Lower leg skin (tissue), 3 donors: ENCODE results near the gene VWA1.
"Not testable (repeated sequence)": the region's sequence is repeated elsewhere in the genome, so short reads cannot be mapped to it uniquely, and the experiment has no call there.

ENCODE experiments used
- POLR2A ChIP-seq, 2 donors: fragments of 450-650 bp; IDR thresholded peaks; one replicate each; pipeline ENCODE4 v1.6.1; 2016 to 2017; ENCODE audit warnings: antibody characterized with exemption in 2 of 2, mild to moderate bottlenecking in 1 of 2, moderate library complexity in 1 of 2
- TF ChIP-seq, protein P1 (sequence below), 3 donors: fragments of 450-650 bp; IDR thresholded peaks; one replicate each; pipeline ENCODE4 v1.5.1; 2016; ENCODE audit warnings: antibody characterized with exemption in 3 of 3, mild to moderate bottlenecking in 3 of 3, moderate library complexity in 2 of 3

DNA sequence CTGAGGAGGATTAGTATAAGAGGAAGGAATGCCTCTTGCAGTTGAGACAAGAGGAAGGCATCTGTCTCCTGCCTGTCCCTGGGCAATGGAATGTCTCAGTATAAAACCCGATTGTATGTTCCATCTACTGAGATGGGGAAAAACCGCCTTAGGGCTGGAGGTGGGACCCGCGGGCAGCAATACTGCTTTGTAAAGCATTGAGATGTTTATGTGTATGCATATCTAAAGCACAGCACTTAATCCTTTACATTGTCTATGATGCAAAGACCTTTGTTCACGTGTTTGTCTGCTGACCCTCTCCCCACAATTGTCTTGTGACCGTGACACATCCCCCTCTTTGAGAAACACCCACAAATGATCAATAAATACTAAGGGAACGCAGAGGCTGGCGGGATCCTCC lies 25.3 kb upstream of the VWA1 start:
- TF ChIP-seq, protein P1, sequence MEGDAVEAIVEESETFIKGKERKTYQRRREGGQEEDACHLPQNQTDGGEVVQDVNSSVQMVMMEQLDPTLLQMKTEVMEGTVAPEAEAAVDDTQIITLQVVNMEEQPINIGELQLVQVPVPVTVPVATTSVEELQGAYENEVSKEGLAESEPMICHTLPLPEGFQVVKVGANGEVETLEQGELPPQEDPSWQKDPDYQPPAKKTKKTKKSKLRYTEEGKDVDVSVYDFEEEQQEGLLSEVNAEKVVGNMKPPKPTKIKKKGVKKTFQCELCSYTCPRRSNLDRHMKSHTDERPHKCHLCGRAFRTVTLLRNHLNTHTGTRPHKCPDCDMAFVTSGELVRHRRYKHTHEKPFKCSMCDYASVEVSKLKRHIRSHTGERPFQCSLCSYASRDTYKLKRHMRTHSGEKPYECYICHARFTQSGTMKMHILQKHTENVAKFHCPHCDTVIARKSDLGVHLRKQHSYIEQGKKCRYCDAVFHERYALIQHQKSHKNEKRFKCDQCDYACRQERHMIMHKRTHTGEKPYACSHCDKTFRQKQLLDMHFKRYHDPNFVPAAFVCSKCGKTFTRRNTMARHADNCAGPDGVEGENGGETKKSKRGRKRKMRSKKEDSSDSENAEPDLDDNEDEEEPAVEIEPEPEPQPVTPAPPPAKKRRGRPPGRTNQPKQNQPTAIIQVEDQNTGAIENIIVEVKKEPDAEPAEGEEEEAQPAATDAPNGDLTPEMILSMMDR (IDR thresholded peaks at IDR 0.05): not testable (repeated sequence)
- TF ChIP-seq POLR2A (IDR thresholded peaks at IDR 0.05): not testable (repeated sequence)
